ENCODE data around the gene STX18.

DNA sequence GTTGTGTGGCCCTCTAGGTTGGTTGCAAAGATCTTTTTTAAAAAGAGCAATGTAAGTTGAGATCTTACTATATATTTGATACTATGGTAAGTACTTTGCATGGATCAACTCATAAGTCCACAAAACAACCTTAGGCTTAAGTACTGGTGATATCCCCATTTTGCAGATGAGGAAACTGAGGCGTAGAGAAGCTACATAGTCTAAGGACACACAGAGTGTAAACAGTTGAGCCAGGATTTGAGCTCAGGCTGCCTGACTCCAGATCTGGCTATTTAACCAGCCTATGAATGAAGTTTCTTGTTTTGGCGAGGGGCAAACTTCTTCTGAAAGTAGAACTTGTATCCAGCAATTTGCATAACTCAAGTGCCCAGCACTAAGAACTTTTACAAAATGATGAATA, 38.6 kb upstream of the STX18 start:
- TF ChIP-seq CBX3 (IDR thresholded peaks at IDR 0.05; ENCODE audit: borderline replicate concordance, low read depth) (no peak), MEF2A (IDR thresholded peaks at IDR 0.05; ENCODE audit: insufficient read depth, low read depth, low read length) (no peak), ATF7 (IDR thresholded peaks at IDR 0.05; ENCODE audit: low read depth) (no peak), PAX8 (IDR thresholded peaks at IDR 0.05) (no peak), BMI1 (IDR thresholded peaks at IDR 0.05; ENCODE audit: borderline replicate concordance) (no peak)
- TF ChIP-seq, protein P1, sequence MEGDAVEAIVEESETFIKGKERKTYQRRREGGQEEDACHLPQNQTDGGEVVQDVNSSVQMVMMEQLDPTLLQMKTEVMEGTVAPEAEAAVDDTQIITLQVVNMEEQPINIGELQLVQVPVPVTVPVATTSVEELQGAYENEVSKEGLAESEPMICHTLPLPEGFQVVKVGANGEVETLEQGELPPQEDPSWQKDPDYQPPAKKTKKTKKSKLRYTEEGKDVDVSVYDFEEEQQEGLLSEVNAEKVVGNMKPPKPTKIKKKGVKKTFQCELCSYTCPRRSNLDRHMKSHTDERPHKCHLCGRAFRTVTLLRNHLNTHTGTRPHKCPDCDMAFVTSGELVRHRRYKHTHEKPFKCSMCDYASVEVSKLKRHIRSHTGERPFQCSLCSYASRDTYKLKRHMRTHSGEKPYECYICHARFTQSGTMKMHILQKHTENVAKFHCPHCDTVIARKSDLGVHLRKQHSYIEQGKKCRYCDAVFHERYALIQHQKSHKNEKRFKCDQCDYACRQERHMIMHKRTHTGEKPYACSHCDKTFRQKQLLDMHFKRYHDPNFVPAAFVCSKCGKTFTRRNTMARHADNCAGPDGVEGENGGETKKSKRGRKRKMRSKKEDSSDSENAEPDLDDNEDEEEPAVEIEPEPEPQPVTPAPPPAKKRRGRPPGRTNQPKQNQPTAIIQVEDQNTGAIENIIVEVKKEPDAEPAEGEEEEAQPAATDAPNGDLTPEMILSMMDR (IDR thresholded peaks at IDR 0.05 in 2 of 3, conservative IDR thresholded peaks at IDR 0.05 in 1 of 3; ENCODE audit: control insufficient read depth in 2 of 3, extremely low read depth in 1 of 3, insufficient read depth in 1 of 3, low read depth in 3 of 3, low read length in 3 of 3) = no peak
